Cardiac muscle cell (in vitro differentiated cells and primary cell): Measurements from ENCODE around the gene CCDC30. TPM values are rescaled to one million over a fixed set of nuclear protein-coding genes. Genes with fewer than 3 reads are reported as not detected.
A peak's percentile ranks its signal among the peaks of the same experiment; 100 is the strongest.
"Not testable (repeated sequence)": the region's sequence is repeated elsewhere in the genome, so short reads cannot be mapped to it uniquely, and the experiment has no call there.

ENCODE experiments used
- DNase-seq, 2 donors: peaks; one replicate each; pipeline versions ENCODE4 v3.0.0 to v3.0.0-alpha.2; 2010 to 2017; ENCODE audit warnings: low read depth in 1 of 2, low spot score in 1 of 2
- H3K27ac ChIP-seq: fragments of 200-600 bp; sonication (generic); 2 replicates; pipeline ENCODE4 v1.5.1; 2016
- H3K27me3 ChIP-seq: fragments of 200-600 bp; sonication (generic); 2 replicates; pipeline ENCODE4 v1.6.0; 2016; ENCODE audit warnings: control low read depth
- H3K36me3 ChIP-seq: fragments of 200-600 bp; sonication (generic); 2 replicates; pipeline ENCODE4 v1.5.1; 2016; ENCODE audit warnings: control low read depth
- H3K4me1 ChIP-seq: fragments of 200-600 bp; sonication (generic); 2 replicates; pipeline ENCODE4 v1.8.1; 2017; ENCODE audit warnings: low read depth, mild to moderate bottlenecking, mixed run types
- H3K4me3 ChIP-seq: fragments of 200-600 bp; sonication (generic); 2 replicates; pipeline ENCODE4 v1.5.1; 2016; ENCODE audit warnings: mild to moderate bottlenecking
- H3K9me3 ChIP-seq: fragments of 200-600 bp; sonication (generic); 2 replicates; pipeline ENCODE4 v1.5.1; 2017; ENCODE audit warnings: low read depth, mild to moderate bottlenecking, control low read depth
- CTCF ChIP-seq: IDR thresholded peaks from 2 replicates; pipeline ENCODE4 v1.5.1; 2012; ENCODE audit warnings: low read depth, mild to moderate bottlenecking, low read length
- polyA plus RNA-seq: library from polyadenylated mRNA; unstranded; fragments of >200 nt; fragmentation: Nextera tagmentation; extraction: Ambion mirVana; gene quantifications from 2 replicates; pipeline ENCODE4 v1.2.1, GENCODE V29; 2016
- total RNA-seq: library from RNA; depleted of rRNA; stranded (reverse); fragments of >200 nt; gene quantifications from 2 replicates; pipeline ENCODE4 v1.2.3, GENCODE V29; 2016

CCDC30 gene
- total and polyA plus RNA-seq, 2 experiments from 2014 or later: 1.8 to 4.2 TPM

GRCh38 chr1:42479621-42480020 is 16.5 kb downstream of the CCDC30 start:
- Histone ChIP-seq H3K4me1 (no peaks in the 10 kb centered on the region), H3K9me3 (no peaks in the 10 kb centered on the region), H3K27ac (no peak overlapping the region), H3K36me3 (no peaks in the 10 kb centered on the region), H3K4me3 (no peak overlapping the region), H3K27me3 (no peaks in the 10 kb centered on the region)
- peak in 1 of 2 donors; percentile 11 for DNase-seq
- TF ChIP-seq CTCF: peak; percentile 7

DNA sequence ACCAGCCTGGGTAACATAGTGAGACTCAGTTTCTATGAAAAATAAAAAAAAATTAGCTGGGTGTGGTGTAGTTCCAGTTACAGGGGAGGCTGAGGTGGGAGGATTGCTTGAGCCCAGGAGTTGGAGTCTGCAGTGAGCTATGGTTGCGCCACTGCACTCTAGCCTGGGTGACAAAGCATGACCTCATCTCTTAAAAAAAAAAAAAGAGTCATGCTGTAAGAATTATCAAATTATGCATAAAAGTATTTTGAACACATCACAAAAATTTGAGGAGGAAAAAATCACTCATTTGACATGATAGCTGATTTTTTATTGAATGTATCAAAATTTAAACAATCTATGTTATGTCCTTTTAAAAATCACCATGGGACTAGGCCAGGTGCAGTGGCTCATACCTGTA is 17.8 kb downstream of the CCDC30 start:
- Histone ChIP-seq H3K27me3 (no peaks in the 10 kb centered on the region), H3K4me1 (no peaks in the 10 kb centered on the region), H3K4me3 (no peak overlapping the region), H3K36me3 (no peaks in the 10 kb centered on the region), H3K27ac (no peak overlapping the region), H3K9me3 (no peaks in the 10 kb centered on the region)
- DNase-seq: peak in 1 of 2 donors; percentile 2
- no peak for TF ChIP-seq CTCF

DNA sequence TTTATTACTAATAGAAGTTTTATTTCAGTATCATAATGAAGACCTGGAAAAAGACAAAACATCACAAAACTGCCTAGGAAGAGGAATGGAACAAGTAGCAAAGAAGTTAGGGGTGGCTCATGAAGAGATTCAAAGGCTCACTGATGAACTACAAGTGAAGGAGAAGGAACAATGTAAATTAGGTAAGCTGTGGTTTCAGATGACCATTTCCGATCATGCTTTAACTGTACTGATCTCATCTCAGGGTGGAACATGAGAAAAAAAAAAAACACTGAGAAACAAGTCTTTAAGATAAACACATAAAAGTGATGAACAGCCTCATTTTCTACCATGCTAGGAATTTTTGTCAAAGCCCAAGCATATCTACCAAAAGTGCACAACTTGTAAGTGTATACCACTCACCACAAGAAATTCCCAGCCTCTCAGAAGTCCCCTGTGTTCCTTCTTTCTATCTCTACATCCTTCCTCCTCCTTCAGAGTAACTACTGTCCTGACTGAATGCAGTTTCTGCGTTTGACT is 19.6 kb downstream of the CCDC30 start:
- no peak overlapping the region for H3K27ac ChIP-seq
- no peaks in the 10 kb centered on the region for H3K9me3 ChIP-seq
- no peaks in the 10 kb centered on the region for H3K27me3 ChIP-seq
- TF ChIP-seq CTCF: no peak
- H3K4me1 ChIP-seq: no peaks in the 10 kb centered on the region
- H3K36me3 ChIP-seq: no peaks in the 10 kb centered on the region
- no peak overlapping the region for H3K4me3 ChIP-seq
- no peak for DNase-seq

- H3K27me3 ChIP-seq: no peaks in the 10 kb centered on the region
- no peak overlapping the region for H3K27ac ChIP-seq
- no peaks in the 10 kb centered on the region for H3K9me3 ChIP-seq
- no peaks in the 10 kb centered on the region for H3K36me3 ChIP-seq
- DNase-seq: peak in 1 of 2 donors; percentile 81
- H3K4me3 ChIP-seq: no peak overlapping the region
- TF ChIP-seq CTCF: no peak
- no peaks in the 10 kb centered on the region for H3K4me1 ChIP-seq
Measured at GRCh38 chr1:42484382-42484781, 21.3 kb downstream of the CCDC30 start.

DNA sequence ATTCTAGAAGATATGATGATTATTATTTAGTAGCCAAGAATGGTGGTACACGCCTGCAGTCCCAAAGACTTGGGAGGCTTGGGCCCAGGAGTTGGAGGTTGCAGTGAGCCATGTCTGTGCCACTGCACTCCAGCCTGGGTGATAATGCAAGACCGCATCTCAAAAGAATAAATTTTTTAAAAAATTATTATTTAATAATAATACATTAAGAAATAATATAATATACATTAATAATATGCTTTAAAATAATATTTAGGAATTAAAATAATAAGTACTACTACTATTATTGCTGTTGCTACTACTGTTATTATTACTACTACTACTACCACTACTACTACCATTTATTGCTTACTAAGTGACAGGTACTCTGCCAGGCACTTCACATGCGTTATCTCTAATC is 27.2 kb downstream of the CCDC30 start:
- H3K4me3 ChIP-seq: no peak overlapping the region
- no peaks in the 10 kb centered on the region for H3K36me3 ChIP-seq
- no peaks in the 10 kb centered on the region for H3K27me3 ChIP-seq
- no peak for TF ChIP-seq CTCF
- no peak for DNase-seq
- peaks cover 6% of the 10 kb centered on the region for H3K4me1 ChIP-seq
- H3K27ac ChIP-seq: no peak overlapping the region
- no peaks in the 10 kb centered on the region for H3K9me3 ChIP-seq

GRCh38 chr1:42502031-42502430 is 38.9 kb downstream of the CCDC30 start:
- not testable (repeated sequence) for H3K27me3 ChIP-seq, H3K36me3 ChIP-seq, H3K4me3 ChIP-seq, H3K27ac ChIP-seq, H3K9me3 ChIP-seq, H3K4me1 ChIP-seq, DNase-seq
